ENCODE results near the gene ZFYVE9. TPM values are rescaled to one million over a fixed set of nuclear protein-coding genes. Genes with fewer than 3 reads are reported as not detected.
"Not testable (repeated sequence)": the region's sequence is repeated elsewhere in the genome, so short reads cannot be mapped to it uniquely, and the experiment has no call there.

ZFYVE9 gene
- total RNA-seq, 4 donors from 2014 or later: 25.6 to 95.0 (median 48.3) TPM

DNA sequence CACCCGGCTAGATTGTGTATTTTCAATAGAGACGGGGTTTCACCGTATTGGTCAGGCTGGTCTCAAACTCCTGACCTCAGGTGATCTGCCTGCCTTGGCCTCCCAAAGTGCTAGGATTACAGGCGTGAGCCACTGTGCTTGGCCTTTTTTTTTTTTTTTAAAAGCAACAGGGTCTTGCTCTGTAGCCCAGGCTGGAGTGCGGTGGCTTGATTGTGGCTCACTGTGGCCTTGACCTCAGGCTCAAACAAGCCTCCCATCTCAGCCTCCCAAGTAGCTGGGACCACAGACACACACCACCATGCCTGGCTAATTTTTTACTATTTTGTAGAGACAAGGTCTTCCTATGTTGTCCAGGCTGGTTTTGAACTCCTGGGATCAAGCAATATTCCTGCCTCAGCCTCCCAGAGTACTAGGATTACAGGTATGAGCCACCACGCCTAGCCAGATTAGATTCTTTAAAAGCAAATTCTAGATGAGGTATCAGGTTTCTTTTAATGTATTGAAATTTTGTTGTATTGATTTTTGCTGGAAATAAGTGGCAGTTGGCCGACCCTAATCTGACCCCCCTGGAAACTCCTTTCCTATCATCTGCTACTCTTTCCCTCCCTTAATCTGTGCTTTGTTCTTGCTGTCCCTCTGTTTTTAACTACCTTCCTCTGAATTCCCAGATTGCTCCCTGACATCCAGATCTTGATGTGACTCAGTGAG lies 26.6 kb downstream of the ZFYVE9 start:
- H3K27ac ChIP-seq: no peak overlapping the region
- no peaks in the 10 kb centered on the region for H3K4me1 ChIP-seq
- no peak overlapping the region for H3K4me3 ChIP-seq
- intact Hi-C loops (cut with DNase I; ENCODE audit: low total_unique reads): no loop called here
- DNase-seq: no peak
- no peak for TF ChIP-seq POLR2A (IDR thresholded peaks at IDR 0.05)
- TF ChIP-seq, protein P1, sequence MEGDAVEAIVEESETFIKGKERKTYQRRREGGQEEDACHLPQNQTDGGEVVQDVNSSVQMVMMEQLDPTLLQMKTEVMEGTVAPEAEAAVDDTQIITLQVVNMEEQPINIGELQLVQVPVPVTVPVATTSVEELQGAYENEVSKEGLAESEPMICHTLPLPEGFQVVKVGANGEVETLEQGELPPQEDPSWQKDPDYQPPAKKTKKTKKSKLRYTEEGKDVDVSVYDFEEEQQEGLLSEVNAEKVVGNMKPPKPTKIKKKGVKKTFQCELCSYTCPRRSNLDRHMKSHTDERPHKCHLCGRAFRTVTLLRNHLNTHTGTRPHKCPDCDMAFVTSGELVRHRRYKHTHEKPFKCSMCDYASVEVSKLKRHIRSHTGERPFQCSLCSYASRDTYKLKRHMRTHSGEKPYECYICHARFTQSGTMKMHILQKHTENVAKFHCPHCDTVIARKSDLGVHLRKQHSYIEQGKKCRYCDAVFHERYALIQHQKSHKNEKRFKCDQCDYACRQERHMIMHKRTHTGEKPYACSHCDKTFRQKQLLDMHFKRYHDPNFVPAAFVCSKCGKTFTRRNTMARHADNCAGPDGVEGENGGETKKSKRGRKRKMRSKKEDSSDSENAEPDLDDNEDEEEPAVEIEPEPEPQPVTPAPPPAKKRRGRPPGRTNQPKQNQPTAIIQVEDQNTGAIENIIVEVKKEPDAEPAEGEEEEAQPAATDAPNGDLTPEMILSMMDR (IDR thresholded peaks at IDR 0.05): no peak
- no peaks in the 10 kb centered on the region for H3K9me3 ChIP-seq
- no peaks in the 10 kb centered on the region for H3K27me3 ChIP-seq
- H3K36me3 ChIP-seq: no peaks in the 10 kb centered on the region

DNA sequence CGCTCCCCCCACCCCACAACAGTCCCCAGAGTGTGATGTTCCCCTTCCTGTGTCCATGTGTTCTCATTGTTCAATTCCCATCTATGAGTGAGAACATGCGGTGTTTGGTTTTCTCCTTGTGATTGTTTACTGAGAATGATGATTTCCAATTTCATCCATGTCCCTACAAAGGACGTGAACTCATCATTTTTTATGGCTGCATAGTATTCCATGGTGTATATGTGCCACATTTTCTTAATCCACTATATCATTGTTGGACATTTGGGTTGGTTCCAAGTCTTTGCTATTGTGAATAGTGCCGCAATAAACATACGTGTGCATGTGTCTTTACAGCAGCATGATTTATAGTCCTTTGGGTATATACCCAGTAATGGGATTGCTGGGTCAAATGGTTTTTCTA lies 29.3 kb downstream of the ZFYVE9 start:
- intact Hi-C loops (cut with DNase I; ENCODE audit: low total_unique reads); H3K4me1 ChIP-seq; DNase-seq; H3K4me3 ChIP-seq; H3K27ac ChIP-seq; H3K27me3 ChIP-seq; H3K9me3 ChIP-seq; H3K36me3 ChIP-seq: not testable (repeated sequence)

DNA sequence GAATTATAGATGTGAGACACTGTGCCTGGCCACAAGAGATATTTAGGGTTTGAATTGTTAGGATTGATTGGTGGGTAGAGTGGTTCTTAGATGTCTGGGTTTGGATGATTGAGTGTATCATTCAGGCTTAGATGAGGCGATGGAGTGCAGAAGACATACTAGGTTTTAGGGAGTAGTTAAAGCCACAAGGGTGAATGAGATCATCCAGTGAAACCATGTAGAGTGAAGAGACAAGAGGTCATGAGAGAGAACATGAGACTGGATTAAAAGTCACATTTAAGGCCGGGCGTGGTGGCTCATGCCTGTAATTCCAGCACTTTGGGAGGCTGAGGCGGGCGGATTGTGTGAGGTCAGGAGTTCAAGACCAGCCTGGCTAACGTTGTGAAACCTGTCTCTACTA lies 37.2 kb downstream of the ZFYVE9 start:
- TF ChIP-seq POLR2A (IDR thresholded peaks at IDR 0.05): no peak
- TF ChIP-seq, protein P1 (IDR thresholded peaks at IDR 0.05): no peak
- Histone ChIP-seq H3K4me3 (no peak overlapping the region), H3K4me1 (no peaks in the 10 kb centered on the region), H3K36me3 (no peaks in the 10 kb centered on the region), H3K27me3 (no peaks in the 10 kb centered on the region), H3K27ac (no peak overlapping the region), H3K9me3 (no peaks in the 10 kb centered on the region)
- intact Hi-C loops (cut with DNase I; ENCODE audit: low total_unique reads): no loop called here
- DNase-seq: no peak

DNA sequence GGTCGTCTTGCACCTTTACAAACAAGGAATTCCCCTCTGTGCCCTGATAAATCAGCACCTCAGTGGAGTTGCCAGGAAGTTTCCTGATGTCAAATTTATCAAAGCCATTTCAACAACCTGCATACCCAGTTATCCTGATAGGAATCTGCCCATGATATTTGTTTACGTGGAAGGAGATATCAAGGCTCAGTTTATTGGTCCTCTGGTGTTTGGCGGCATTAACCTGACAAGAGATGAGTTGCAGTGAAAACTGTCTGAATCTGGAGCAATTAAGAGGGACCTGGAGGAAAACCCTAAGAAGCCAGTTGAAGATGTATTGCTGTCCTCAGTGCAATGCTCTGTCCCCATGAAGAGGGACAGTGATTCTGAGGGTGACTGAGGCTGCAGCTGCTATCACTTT lies 38.3 kb downstream of the ZFYVE9 start:
- TF ChIP-seq, protein P1 (IDR thresholded peaks at IDR 0.05): no peak
- no peak for TF ChIP-seq POLR2A (IDR thresholded peaks at IDR 0.05)
- intact Hi-C loops (cut with DNase I; ENCODE audit: low total_unique reads): no loop called here

DNA sequence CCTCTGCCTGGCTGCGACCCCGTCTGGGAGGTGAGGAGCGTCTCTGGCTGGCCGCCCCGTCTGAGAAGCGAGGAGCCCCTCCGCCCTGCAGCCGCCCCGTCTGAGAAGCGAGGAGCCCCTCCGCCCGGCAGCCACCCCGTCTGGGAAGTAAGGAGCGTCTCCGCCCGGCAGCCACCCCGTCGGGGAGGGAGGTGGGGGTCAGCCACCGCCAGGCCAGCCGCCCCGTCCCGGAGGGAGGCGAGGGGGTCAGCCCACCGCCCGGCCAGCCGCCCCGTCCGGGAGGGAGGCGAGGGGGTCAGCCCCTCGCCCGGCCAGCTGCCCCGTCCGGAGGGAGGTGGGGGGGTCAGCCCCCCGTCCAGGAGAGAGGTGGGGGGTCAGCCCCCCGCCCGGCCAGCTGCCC lies 39.9 kb downstream of the ZFYVE9 start:
- intact Hi-C loops (cut with DNase I; ENCODE audit: low total_unique reads); H3K9me3 ChIP-seq; DNase-seq; H3K27ac ChIP-seq; H3K4me3 ChIP-seq; H3K36me3 ChIP-seq; H3K27me3 ChIP-seq; H3K4me1 ChIP-seq: not testable (repeated sequence)

More for the DNA sequence above, 38.3 kb downstream of the ZFYVE9 start:
- H3K4me1 ChIP-seq: no peaks in the 10 kb centered on the region
- no peaks in the 10 kb centered on the region for H3K27me3 ChIP-seq
- DNase-seq: no peak
- H3K9me3 ChIP-seq: no peaks in the 10 kb centered on the region
- no peak overlapping the region for H3K4me3 ChIP-seq
- no peak overlapping the region for H3K27ac ChIP-seq
- H3K36me3 ChIP-seq: no peaks in the 10 kb centered on the region

DNA sequence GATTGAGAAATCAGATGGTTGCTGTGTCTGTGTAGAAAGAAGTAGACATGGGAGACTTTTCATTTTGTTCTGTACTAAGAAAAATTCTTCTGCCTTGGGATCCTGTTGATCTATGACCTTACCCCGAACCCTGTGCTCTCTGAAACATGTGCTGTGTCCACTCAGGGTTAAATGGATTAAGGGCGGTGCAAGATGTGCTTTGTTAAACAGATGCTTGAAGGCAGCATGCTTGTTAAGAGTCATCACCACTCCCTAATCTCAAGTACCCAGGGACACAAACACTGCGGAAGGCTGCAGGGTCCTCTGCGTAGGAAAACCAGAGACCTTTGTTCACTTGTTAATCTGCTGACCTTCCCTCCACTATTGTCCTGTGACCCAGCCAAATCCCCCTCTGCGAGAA lies 40.4 kb downstream of the ZFYVE9 start:
- not testable (repeated sequence) for H3K4me1 ChIP-seq, H3K27ac ChIP-seq, H3K9me3 ChIP-seq

More for the DNA sequence above, 40.4 kb downstream of the ZFYVE9 start:
- H3K36me3 ChIP-seq; intact Hi-C loops (cut with DNase I; ENCODE audit: low total_unique reads); DNase-seq; H3K27me3 ChIP-seq; H3K4me3 ChIP-seq: not testable (repeated sequence)
